H1 (cell line): ENCODE results near the gene ZNF808. TPM values are rescaled to one million over a fixed set of nuclear protein-coding genes. Genes with fewer than 3 reads are reported as not detected.

Source experiments
- CTCF ChIA-PET: fragments of 300-600 bp; sonication (Branson Sonifier 250); formaldehyde crosslinking; loops from one replicate; lab custom pipeline; 2021; ENCODE audit not compliant: partially characterized antibody; lab: Charles Lee
- POLR2A ChIA-PET: fragments of 300-600 bp; sonication (Branson Sonifier 250); formaldehyde crosslinking; loops from one replicate; lab custom pipeline; 2021; ENCODE audit warnings: inconsistent platforms; ENCODE audit not compliant: partially characterized antibody; lab: Charles Lee
- DNase-seq, 2 experiments: peaks; one replicate each; pipeline versions ENCODE4 v3.0.0 to v3.0.0-alpha.2; 2010 to 2022; ENCODE audit warnings: low spot score in 2 of 2, low read depth in 1 of 2, mixed read lengths in 1 of 2
- FAIRE-seq: peaks from 2 replicates; lab custom pipeline; 2011; peaks lifted over from hg19 to GRCh38; lab: Jason Lieb, UNC
- H2AFZ ChIP-seq: 2 replicates; pipeline ENCODE4 v1.8.1; 2012; ENCODE audit warnings: low read length, inconsistent platforms
- H2AK5ac ChIP-seq: 2 replicates; pipeline ENCODE4 v1.6.1; 2013; ENCODE audit warnings: low read depth, low read length
- H2BK120ac ChIP-seq: replicated peaks from 2 replicates; pipeline ENCODE3; 2013; ENCODE audit warnings: low read depth, low read length, inconsistent platforms
- H2BK12ac ChIP-seq: 2 replicates; pipeline ENCODE4 v1.6.1; 2013; ENCODE audit warnings: low read depth, low read length
- H2BK15ac ChIP-seq: 2 replicates; pipeline ENCODE4 v1.6.1; 2013; ENCODE audit warnings: low read length
- H2BK20ac ChIP-seq: 2 replicates; pipeline ENCODE4 v1.6.1; 2013; ENCODE audit warnings: low read length
- H2BK5ac ChIP-seq: 2 replicates; pipeline ENCODE4 v1.6.1; 2013; ENCODE audit warnings: low read depth, low read length
- H3K14ac ChIP-seq: 2 replicates; pipeline ENCODE4 v1.6.1; 2013; ENCODE audit warnings: inconsistent platforms; ENCODE audit not compliant: insufficient read length
- H3K18ac ChIP-seq: 2 replicates; pipeline ENCODE4 v1.6.1; 2013; ENCODE audit warnings: low read length; ENCODE audit errors: extremely low read depth
- H3K23ac ChIP-seq: 2 replicates; pipeline ENCODE4 v1.6.1; 2013; ENCODE audit warnings: inconsistent platforms; ENCODE audit not compliant: insufficient read length
- H3K23me2 ChIP-seq: 2 replicates; pipeline ENCODE4 v1.6.1; 2013; ENCODE audit warnings: low read depth, low read length
- H3K27ac ChIP-seq: 2 replicates; pipeline ENCODE4 v1.6.1; 2011; ENCODE audit warnings: low read depth, low read length, inconsistent platforms
- H3K27me3 ChIP-seq, 4 experiments: replicated peaks in 1 of 4; 1 replicate in 1 of 4; 2 replicates in 3 of 4; pipeline versions ENCODE4 v1.6.1 to v1.8.1; 2011 to 2013; ENCODE audit warnings: low read length in 3 of 4, mild to moderate bottlenecking in 3 of 4, inconsistent platforms in 2 of 4, mixed read lengths in 2 of 4, moderate library complexity in 1 of 4; ENCODE audit not compliant: control insufficient read depth in 3 of 4, insufficient read depth in 3 of 4; ENCODE audit errors: extremely low read depth in 1 of 4
- H3K36me3 ChIP-seq, 4 experiments: 2 replicates each; pipeline versions ENCODE4 v1.6.1 to v1.8.1; 2011 to 2013; ENCODE audit warnings: mild to moderate bottlenecking in 4 of 4, low read length in 3 of 4, moderate library complexity in 2 of 4, control low read depth in 1 of 4, inconsistent platforms in 1 of 4; ENCODE audit not compliant: insufficient read depth in 4 of 4, control insufficient read depth in 2 of 4
- H3K4ac ChIP-seq: replicated peaks from 2 replicates; pipeline ENCODE3; 2013; ENCODE audit warnings: low read length, low read depth, mixed read lengths, inconsistent platforms; ENCODE audit not compliant: insufficient read length
- H3K4me1 ChIP-seq, 4 experiments: replicated peaks in 1 of 4; 1 replicate in 1 of 4; 2 replicates in 3 of 4; pipeline versions ENCODE4 v1.6.1 to v1.8.1; 2011 to 2013; ENCODE audit warnings: low read length in 3 of 4, inconsistent platforms in 2 of 4, mixed read lengths in 1 of 4; ENCODE audit not compliant: insufficient read depth in 4 of 4, control insufficient read depth in 3 of 4
- H3K4me2 ChIP-seq, 2 experiments: 2 replicates each; pipeline versions ENCODE4 v1.6.1 to v1.8.1; 2011 to 2013; ENCODE audit warnings: low read depth in 2 of 2, low read length in 2 of 2, control low read depth in 1 of 2, inconsistent platforms in 1 of 2, mild to moderate bottlenecking in 1 of 2; ENCODE audit not compliant: insufficient read depth in 1 of 2
- H3K4me3 ChIP-seq, 4 experiments: fragments of 200-600, 300-600 bp in 1 of 4; sonication (generic), shearing (Covaris generic), sonication (Bioruptor Twin) in 1 of 4; 2 replicates each; pipeline versions ENCODE4 v1.5.1 to v1.8.1; 2011 to 2016; ENCODE audit warnings: low read length in 4 of 4, low read depth in 3 of 4, control low read depth in 2 of 4, inconsistent platforms in 2 of 4, mild to moderate bottlenecking in 2 of 4, mixed read lengths in 1 of 4, moderate library complexity in 1 of 4; ENCODE audit not compliant: insufficient read depth in 2 of 4; ENCODE audit errors: extremely low read depth in 1 of 4
- H3K56ac ChIP-seq: replicated peaks from 2 replicates; pipeline ENCODE3; 2013; ENCODE audit warnings: low read depth, mild to moderate bottlenecking, mixed read lengths, low read length, inconsistent platforms; ENCODE audit not compliant: insufficient read length
- H3K79me1 ChIP-seq: 2 replicates; pipeline ENCODE4 v1.6.1; 2013; ENCODE audit warnings: low read depth, low read length, control low read depth
- H3K79me2 ChIP-seq, 2 experiments: 2 replicates each; pipeline versions ENCODE4 v1.6.1 to v1.8.1; 2012 to 2013; ENCODE audit warnings: low read length in 2 of 2, mild to moderate bottlenecking in 2 of 2, inconsistent platforms in 1 of 2; ENCODE audit not compliant: insufficient read depth in 2 of 2, control insufficient read depth in 1 of 2
- H3K9ac ChIP-seq, 4 experiments: replicated peaks in 1 of 4; 1 replicate in 1 of 4; 2 replicates in 3 of 4; pipeline versions ENCODE4 v1.6.1 to v1.8.1; 2011 to 2013; ENCODE audit warnings: low read depth in 3 of 4, low read length in 3 of 4, control low read depth in 2 of 4, mild to moderate bottlenecking in 2 of 4, moderate library complexity in 2 of 4, inconsistent platforms in 1 of 4; ENCODE audit errors: extremely low read depth in 1 of 4
- H3K9me3 ChIP-seq, 2 experiments: 2 replicates each; pipeline versions ENCODE4 v1.6.1 to v1.8.1; 2012 to 2013; ENCODE audit warnings: mild to moderate bottlenecking in 2 of 2, moderate library complexity in 2 of 2, control low read depth in 1 of 2, inconsistent platforms in 1 of 2, low read depth in 1 of 2, low read length in 1 of 2, mixed read lengths in 1 of 2; ENCODE audit not compliant: insufficient read depth in 2 of 2
- H4K20me1 ChIP-seq, 2 experiments: replicated peaks in 1 of 2; 2 replicates each; pipeline versions ENCODE3 to v1.8.1; 2011 to 2013; ENCODE audit warnings: inconsistent platforms in 2 of 2, low read length in 2 of 2, mild to moderate bottlenecking in 1 of 2; ENCODE audit not compliant: insufficient read depth in 2 of 2, control insufficient read depth in 1 of 2
- H4K5ac ChIP-seq: 2 replicates; pipeline ENCODE4 v1.6.1; 2013; ENCODE audit warnings: low read length, low read depth, mixed read lengths, inconsistent platforms; ENCODE audit not compliant: insufficient read length
- H4K8ac ChIP-seq: 2 replicates; pipeline ENCODE4 v1.8.0; 2013; ENCODE audit warnings: mild to moderate bottlenecking, moderate library complexity, low read length, inconsistent platforms; ENCODE audit not compliant: insufficient read depth; ENCODE audit errors: extremely low read depth
- H4K91ac ChIP-seq: replicated peaks from 2 replicates; pipeline ENCODE3; 2013; ENCODE audit warnings: low read length, mixed read lengths, inconsistent platforms; ENCODE audit not compliant: insufficient read length
- BACH1 ChIP-seq: IDR thresholded peaks from 2 replicates; pipeline ENCODE4 v1.6.1; 2012; ENCODE audit warnings: low read length, improper control_type of control experiment
- CBX5 ChIP-seq: fragments of 300-800, 300-1000 bp; sonication (generic); IDR thresholded peaks from 2 replicates; pipeline ENCODE4 v1.7.1; 2016; ENCODE audit warnings: antibody characterized with exemption, low read length, low read depth
- SP1 ChIP-seq: IDR thresholded peaks from 2 replicates; pipeline ENCODE4 v1.6.1; 2011; ENCODE audit warnings: low read depth, low read length
- WGBS, 2 experiments: shearing (Covaris generic) in 1 of 2; methylation state at CpG; one replicate each; pipeline versions ENCODE4 v1.1.6 to v1.1.7; 2013 to 2015; ENCODE audit warnings: low lambda C conversion rate in 2 of 2, mixed read lengths in 2 of 2, inconsistent platforms in 1 of 2, low coverage in 1 of 2, missing lambda C conversion rate in 1 of 2; ENCODE audit not compliant: insufficient replicate concordance in 2 of 2, insufficient coverage in 1 of 2, insufficient read length in 1 of 2; ENCODE audit errors: extremely low coverage in 1 of 2, missing lambda C conversion rate in 1 of 2; 5-methylcytosine and 5-hydroxymethylcytosine counted together
- polyA plus RNA-seq, 7 experiments: library from polyadenylated mRNA; depleted of rRNA in 3 of 7; stranded (reverse) in 5 of 7; unstranded in 2 of 7; fragments of >200 nt in 5 of 7; fragments of 200-250 nt in 2 of 7; gene quantifications; 1 replicate in 5 of 7; 2 replicates in 1 of 7; 4 replicates in 1 of 7; pipeline versions ENCODE4 v1.2.1 to v1.2.3, GENCODE V29; 2011 to 2013; ENCODE audit warnings: missing spikeins in 2 of 7, mixed read lengths in 2 of 7
- total RNA-seq: library from RNA; stranded (reverse); fragmentation: NEBNext Ultra II Directional; extraction: Animal tissue kit (Norgen Biotek cat#: 25700); gene quantifications from 2 replicates; pipeline ENCODE4 v1.2.1, GENCODE V29; 2021

The ZNF808 gene
- total and polyA plus RNA-seq, 2 of the 8 experiments (the other 6 are each of a cell fraction or from before 2014, with no cell fraction given): 3.9 to 25.9 TPM

- POLR2A ChIA-PET: interaction anchor here (0.6 to 1.8 kb wide), 2 partner anchors 27 to 367 kb away, joined by 3 to 4 read pairs; no protein-coding TSS in a partner anchor
- Histone ChIP-seq H4K91ac (no peak overlapping the region), H3K79me1 (no peaks in the 10 kb centered on the region; the same call in 1 of the 2 replicates), H3K9me3 (peaks cover 2 to 3% of the 10 kb centered on the region in 2 experiments; a peak in 1 of 4 replicates), H3K18ac (no peak overlapping the region), H3K4me1 (no peaks in the 10 kb centered on the region; a peak in 3 of 7 replicates), H3K56ac (no peak overlapping the region), H2BK20ac (no peak overlapping the region), H3K14ac (no peak overlapping the region), H3K4me2 (no peak overlapping the region), H3K27ac (no peak overlapping the region), H3K4ac (no peak overlapping the region), H2AFZ (no peak overlapping the region), H3K79me2 (no peaks in the 10 kb centered on the region), H3K4me3 (no peak overlapping the region), H4K20me1 (no peaks in the 10 kb centered on the region), H3K9ac (no peak overlapping the region), H2BK12ac (no peak overlapping the region), H4K5ac (no peak overlapping the region), H2BK15ac (no peak overlapping the region), H2BK5ac (no peak overlapping the region), H3K23me2 (peaks cover 10% of the 10 kb centered on the region), H3K23ac (no peak overlapping the region), H3K36me3 (peaks cover 0 to 22% (median 15%) of the 10 kb centered on the region in 4 experiments; a peak in 6 of 8 replicates), H3K27me3 (peaks cover 0 to 3% (median under 1%) of the 10 kb centered on the region in 4 experiments; a peak in 3 of 7 replicates), H4K8ac (no peak overlapping the region), H2BK120ac (no peak overlapping the region), H2AK5ac (no peak overlapping the region)
- FAIRE-seq (no peak), DNase-seq (no peak)
- 86% methylated on average over 3 of the region's 3 CpGs; no CpG with 5 or more reads in 1 of the 2 experiments for WGBS, 2 experiments
- CTCF ChIA-PET: interaction anchor here (0.5 to 2.3 kb wide), 8 partner anchors 9 to 476 kb away, joined by 3 to 10 read pairs (median 4); no protein-coding TSS in a partner anchor
- no peak for TF ChIP-seq CBX5
- no peak for TF ChIP-seq SP1
- no peak for TF ChIP-seq BACH1
Observed at GRCh38 chr19:52599241-52599640, 71.8 kb downstream of the ZNF808 start.
